ENCODE results near the gene UNC5B. TPM values are rescaled to one million over a fixed set of nuclear protein-coding genes. Genes with fewer than 3 reads are reported as not detected.

UNC5B gene
- total RNA-seq, 1 donor from 2014 or later: 3.7 TPM

GRCh38 chr10:71266147-71266917 is 54.0 kb downstream of the UNC5B start:
- H3K4me3 Mint-ChIP-seq (ENCODE audit: low read depth): no peak overlapping the region
- DNase-seq (ENCODE audit: low spot score, unreplicated experiment): no peak
- H3K27ac Mint-ChIP-seq: no peak overlapping the region
- H3K9me3 Mint-ChIP-seq (ENCODE audit: low read depth): no peaks in the 10 kb centered on the region
- peaks cover 6% of the 10 kb centered on the region for H3K4me1 Mint-ChIP-seq (ENCODE audit: low read depth)
- peaks cover 16% of the 10 kb centered on the region for H3K27me3 Mint-ChIP-seq
- no peak for TF ChIP-seq CTCF (IDR thresholded peaks at IDR 0.05; ENCODE audit: unreplicated experiment)
- H3K36me3 Mint-ChIP-seq (ENCODE audit: insufficient read depth): no peaks in the 10 kb centered on the region

GRCh38 chr10:71266918-71267442 is 54.6 kb downstream of the UNC5B start:
- Mint-ChIP-seq H3K9me3 (ENCODE audit: low read depth) (no peaks in the 10 kb centered on the region), H3K27ac (peak overlapping the region; percentile 22), H3K36me3 (ENCODE audit: insufficient read depth) (no peaks in the 10 kb centered on the region), H3K4me1 (ENCODE audit: low read depth) (peaks cover 6% of the 10 kb centered on the region), H3K27me3 (peaks cover 13% of the 10 kb centered on the region), H3K4me3 (ENCODE audit: low read depth) (no peak overlapping the region)
- DNase-seq (ENCODE audit: low spot score, unreplicated experiment): no peak
- no peak for TF ChIP-seq CTCF (IDR thresholded peaks at IDR 0.05; ENCODE audit: unreplicated experiment)

- no peak overlapping the region for H3K27ac Mint-ChIP-seq
- no peak for DNase-seq (ENCODE audit: low spot score, unreplicated experiment)
- H3K9me3 Mint-ChIP-seq (ENCODE audit: low read depth): no peaks in the 10 kb centered on the region
- H3K4me1 Mint-ChIP-seq (ENCODE audit: low read depth): peaks cover 6% of the 10 kb centered on the region
- peaks cover 13% of the 10 kb centered on the region for H3K27me3 Mint-ChIP-seq
- H3K4me3 Mint-ChIP-seq (ENCODE audit: low read depth): no peak overlapping the region
- no peaks in the 10 kb centered on the region for H3K36me3 Mint-ChIP-seq (ENCODE audit: insufficient read depth)
- no peak for TF ChIP-seq CTCF (IDR thresholded peaks at IDR 0.05; ENCODE audit: unreplicated experiment)
Observed at GRCh38 chr10:71267508-71268240, 55.3 kb downstream of the UNC5B start.

GRCh38 chr10:71268247-71268691 is 55.9 kb downstream of the UNC5B start:
- no peak for DNase-seq (ENCODE audit: low spot score, unreplicated experiment)
- Mint-ChIP-seq H3K27ac (peak overlapping the region; percentile 38), H3K27me3 (peaks cover 12% of the 10 kb centered on the region), H3K4me1 (ENCODE audit: low read depth) (peaks cover 5% of the 10 kb centered on the region), H3K36me3 (ENCODE audit: insufficient read depth) (no peaks in the 10 kb centered on the region), H3K4me3 (ENCODE audit: low read depth) (no peak overlapping the region), H3K9me3 (ENCODE audit: low read depth) (no peaks in the 10 kb centered on the region)
- peak; percentile 56 for TF ChIP-seq CTCF (IDR thresholded peaks at IDR 0.05; ENCODE audit: unreplicated experiment)

- H3K27ac Mint-ChIP-seq: peak overlapping the region; percentile 38
- no peak overlapping the region for H3K4me3 Mint-ChIP-seq (ENCODE audit: low read depth)
- DNase-seq (ENCODE audit: low spot score, unreplicated experiment): no peak
- peaks cover 11% of the 10 kb centered on the region for H3K27me3 Mint-ChIP-seq
- H3K4me1 Mint-ChIP-seq (ENCODE audit: low read depth): peaks cover 1% of the 10 kb centered on the region
- no peaks in the 10 kb centered on the region for H3K9me3 Mint-ChIP-seq (ENCODE audit: low read depth)
- no peaks in the 10 kb centered on the region for H3K36me3 Mint-ChIP-seq (ENCODE audit: insufficient read depth)
- TF ChIP-seq CTCF (IDR thresholded peaks at IDR 0.05; ENCODE audit: unreplicated experiment): no peak
Observed at GRCh38 chr10:71268758-71269157, 56.4 kb downstream of the UNC5B start.
